GM12874 (cell line): ENCODE data around the gene PRSS12.

Experiments
- TF ChIP-seq, protein P1 (sequence below): IDR thresholded peaks from 2 replicates; pipeline ENCODE4 v1.5.1; 2011; ENCODE audit warnings: low read depth, mild to moderate bottlenecking, control low read depth, low read length, moderate library complexity; ENCODE audit not compliant: insufficient read depth

Gene PRSS12

DNA sequence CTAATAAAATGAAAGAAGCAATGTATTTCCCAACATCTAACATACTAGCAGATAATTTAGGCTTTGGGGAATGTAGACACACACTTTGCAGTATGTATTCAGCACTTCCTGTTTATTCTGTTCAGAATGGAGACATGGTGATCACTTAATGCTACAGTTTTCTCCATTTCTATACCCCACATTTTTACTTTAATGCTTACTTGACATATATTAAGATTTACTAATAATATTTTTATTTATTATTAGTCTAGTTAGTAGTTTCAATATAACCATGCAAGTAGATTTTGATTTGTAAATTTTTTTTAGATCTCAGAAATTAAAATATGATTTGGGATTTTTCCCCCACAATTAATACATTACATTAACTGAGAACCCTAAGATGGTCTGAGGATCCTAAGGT is 98.4 kb downstream of the PRSS12 start:
- TF ChIP-seq, protein P1, sequence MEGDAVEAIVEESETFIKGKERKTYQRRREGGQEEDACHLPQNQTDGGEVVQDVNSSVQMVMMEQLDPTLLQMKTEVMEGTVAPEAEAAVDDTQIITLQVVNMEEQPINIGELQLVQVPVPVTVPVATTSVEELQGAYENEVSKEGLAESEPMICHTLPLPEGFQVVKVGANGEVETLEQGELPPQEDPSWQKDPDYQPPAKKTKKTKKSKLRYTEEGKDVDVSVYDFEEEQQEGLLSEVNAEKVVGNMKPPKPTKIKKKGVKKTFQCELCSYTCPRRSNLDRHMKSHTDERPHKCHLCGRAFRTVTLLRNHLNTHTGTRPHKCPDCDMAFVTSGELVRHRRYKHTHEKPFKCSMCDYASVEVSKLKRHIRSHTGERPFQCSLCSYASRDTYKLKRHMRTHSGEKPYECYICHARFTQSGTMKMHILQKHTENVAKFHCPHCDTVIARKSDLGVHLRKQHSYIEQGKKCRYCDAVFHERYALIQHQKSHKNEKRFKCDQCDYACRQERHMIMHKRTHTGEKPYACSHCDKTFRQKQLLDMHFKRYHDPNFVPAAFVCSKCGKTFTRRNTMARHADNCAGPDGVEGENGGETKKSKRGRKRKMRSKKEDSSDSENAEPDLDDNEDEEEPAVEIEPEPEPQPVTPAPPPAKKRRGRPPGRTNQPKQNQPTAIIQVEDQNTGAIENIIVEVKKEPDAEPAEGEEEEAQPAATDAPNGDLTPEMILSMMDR: no peak

- TF ChIP-seq, protein P1: no peak
Observed at GRCh38 chr4:118249890-118250289, 102.9 kb downstream of the PRSS12 start.

DNA sequence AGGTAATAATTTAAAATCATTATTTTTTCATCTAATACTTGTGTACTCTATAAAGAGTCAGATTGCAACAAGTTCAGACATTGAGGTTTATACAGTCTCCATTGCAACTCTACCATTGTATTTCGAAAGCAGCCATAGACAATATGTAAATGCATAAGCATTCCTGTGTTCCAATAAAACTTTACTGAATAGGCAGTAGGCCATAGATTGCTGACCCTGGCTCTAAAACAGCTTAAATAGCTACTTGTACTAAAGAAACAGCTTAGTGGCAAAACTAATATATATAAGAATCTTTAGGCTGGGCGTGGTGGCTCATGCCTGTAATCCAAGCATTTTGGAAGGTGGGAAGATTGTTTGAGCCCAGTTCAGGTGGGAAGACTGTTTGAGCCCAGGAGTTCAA is 115.3 kb downstream of the PRSS12 start:
- TF ChIP-seq, protein P1: no peak

DNA sequence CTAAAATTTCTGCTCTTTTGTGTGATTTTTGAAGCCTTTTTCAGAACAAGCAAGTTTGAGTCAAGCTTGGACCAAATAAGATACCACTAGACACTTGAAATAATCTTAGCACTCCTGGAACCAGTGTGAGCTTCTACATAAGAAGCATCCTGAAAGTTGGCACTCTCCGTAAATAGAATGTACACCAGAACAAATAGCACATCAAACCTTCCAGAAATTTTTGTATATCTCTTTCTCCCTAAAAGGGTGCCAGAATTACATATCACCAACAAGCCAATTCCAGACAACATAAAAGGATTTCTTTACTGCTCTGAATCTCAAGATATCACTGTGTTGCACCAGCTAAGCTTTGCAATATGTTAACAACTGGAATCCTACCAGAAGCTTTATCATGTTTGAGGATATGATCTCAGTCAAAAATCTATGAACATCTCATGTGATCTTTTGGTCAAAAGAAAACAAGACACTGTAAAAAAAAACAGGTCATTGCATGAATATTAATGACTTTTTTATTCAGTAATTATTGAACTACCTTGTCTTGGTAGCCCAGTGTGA is 117.2 kb downstream of the PRSS12 start:
- TF ChIP-seq, protein P1: no peak
